Stimulated activated CD8-positive, alpha-beta memory T cell treated with anti-CD3 and anti-CD28 coated beads, Interleukin-4, amount 100 ng/mL, for 4 hours (primary cell): ENCODE measurements around the gene BBIP1.

Source experiments
- DNase-seq, 2 donors: peaks; one replicate each; pipeline ENCODE4 v3.0.0-alpha.2; 2020; ENCODE audit warnings: low read depth in 2 of 2, low spot score in 1 of 2

BBIP1 gene

GRCh38 chr10:110918643-110919348 is at the start of gene BBIP1:
Gene BBIP1 (minus strand): TSS chr10:110919180. CDS start chr10:110918157, 1,023 bp downstream.
- no peak for DNase-seq

GRCh38 chr10:110967645-110968044 is 48.7 kb upstream of the BBIP1 start:
- DNase-seq: no peak

- no peak for DNase-seq
Observed at GRCh38 chr10:110967009-110967630, 48.1 kb upstream of the BBIP1 start.

- no peak for DNase-seq
Observed at GRCh38 chr10:110966146-110966545, 47.2 kb upstream of the BBIP1 start.

GRCh38 chr10:110965216-110965615 is 46.2 kb upstream of the BBIP1 start:
- no peak for DNase-seq

- DNase-seq: no peak
Observed at GRCh38 chr10:110964681-110965080, 45.7 kb upstream of the BBIP1 start.

GRCh38 chr10:110963162-110963561 is 44.2 kb upstream of the BBIP1 start:
- no peak for DNase-seq

GRCh38 chr10:110962443-110962842 is 43.5 kb upstream of the BBIP1 start:
- DNase-seq: no peak

- no peak for DNase-seq
Observed at GRCh38 chr10:110960333-110960712, 41.3 kb upstream of the BBIP1 start.

- DNase-seq: no peak
Observed at GRCh38 chr10:110959379-110960332, 40.7 kb upstream of the BBIP1 start.

GRCh38 chr10:110957606-110958005 is 38.6 kb upstream of the BBIP1 start:
- DNase-seq: no peak

- no peak for DNase-seq
Observed at GRCh38 chr10:110951381-110951780, 32.4 kb upstream of the BBIP1 start.

- no peak for DNase-seq
Observed at GRCh38 chr10:110947061-110947595, 28.1 kb upstream of the BBIP1 start.

GRCh38 chr10:110946496-110946895 is 27.5 kb upstream of the BBIP1 start:
- no peak for DNase-seq

GRCh38 chr10:110944792-110945396 is 25.9 kb upstream of the BBIP1 start:
- DNase-seq: no peak

- DNase-seq: no peak
Observed at GRCh38 chr10:110939419-110939818, 20.4 kb upstream of the BBIP1 start.

- DNase-seq: no peak
Observed at GRCh38 chr10:110936757-110937156, 17.8 kb upstream of the BBIP1 start.

GRCh38 chr10:110932505-110933180 is 13.7 kb upstream of the BBIP1 start:
- DNase-seq: no peak

- no peak for DNase-seq
Observed at GRCh38 chr10:110931769-110932381, 12.9 kb upstream of the BBIP1 start.

GRCh38 chr10:110927461-110927860 is 8.5 kb upstream of the BBIP1 start:
- DNase-seq: no peak
